ENCODE results near the gene MAPKAP1.

The MAPKAP1 gene

GRCh38 chr9:125536776-125537175 is 170.2 kb downstream of the MAPKAP1 start:
- no peak for TF ChIP-seq CTCF (IDR thresholded peaks at IDR 0.05; ENCODE audit: low read length, missing control alignments)
- H3K4me3 ChIP-seq (replicated peaks; ENCODE audit: low read depth, low read length), result no peak overlapping the region
- DNase-seq (ENCODE audit: low read depth), result no peak

GRCh38 chr9:125536167-125536772 is 170.7 kb downstream of the MAPKAP1 start:
- TF ChIP-seq CTCF (IDR thresholded peaks at IDR 0.05; ENCODE audit: low read length, missing control alignments), result no peak
- DNase-seq (ENCODE audit: low read depth), result no peak
- no peak overlapping the region for H3K4me3 ChIP-seq (replicated peaks; ENCODE audit: low read depth, low read length)

- H3K4me3 ChIP-seq (replicated peaks; ENCODE audit: low read depth, low read length), result no peak overlapping the region
- TF ChIP-seq CTCF (IDR thresholded peaks at IDR 0.05; ENCODE audit: low read length, missing control alignments), result no peak
- DNase-seq (ENCODE audit: low read depth), result no peak
Measured at GRCh38 chr9:125534971-125535701, 171.9 kb downstream of the MAPKAP1 start.

- no peak overlapping the region for H3K4me3 ChIP-seq (replicated peaks; ENCODE audit: low read depth, low read length)
- DNase-seq (ENCODE audit: low read depth), result no peak
- no peak for TF ChIP-seq CTCF (IDR thresholded peaks at IDR 0.05; ENCODE audit: low read length, missing control alignments)
Measured at GRCh38 chr9:125532812-125533594, 174.0 kb downstream of the MAPKAP1 start.

GRCh38 chr9:125532412-125532811 is 174.6 kb downstream of the MAPKAP1 start:
- no peak for DNase-seq (ENCODE audit: low read depth)
- H3K4me3 ChIP-seq (replicated peaks; ENCODE audit: low read depth, low read length), result no peak overlapping the region
- TF ChIP-seq CTCF (IDR thresholded peaks at IDR 0.05; ENCODE audit: low read length, missing control alignments), result no peak

GRCh38 chr9:125529589-125530515 is 177.2 kb downstream of the MAPKAP1 start:
- DNase-seq (ENCODE audit: low read depth), result no peak
- TF ChIP-seq CTCF (IDR thresholded peaks at IDR 0.05; ENCODE audit: low read length, missing control alignments), result no peak
- H3K4me3 ChIP-seq (replicated peaks; ENCODE audit: low read depth, low read length), result no peak overlapping the region
